ENCODE data around the gene SCN9A. TPM values are rescaled to one million over a fixed set of nuclear protein-coding genes. Genes with fewer than 3 reads are reported as not detected.
A peak's percentile ranks its signal among the peaks of the same experiment; 100 is the strongest.

The SCN9A gene
- polyA plus RNA-seq, 1 donor: 7.3 TPM

GRCh38 chr2:166406374-166406773 lies 30.6 kb upstream of the SCN9A start:
- no peak overlapping the region for H3K27ac ChIP-seq (ENCODE audit: low read length)
- no peaks in the 10 kb centered on the region for H3K9me3 ChIP-seq (ENCODE audit: control insufficient read depth, low read depth, low read length)
- no peaks in the 10 kb centered on the region for H3K4me1 ChIP-seq (ENCODE audit: control insufficient read depth, insufficient read depth, low read length)
- no peaks in the 10 kb centered on the region for H3K27me3 ChIP-seq (ENCODE audit: control insufficient read depth, insufficient read depth, low read length)
- H3K4me3 ChIP-seq (ENCODE audit: low read length): no peak overlapping the region
- H3K36me3 ChIP-seq (ENCODE audit: control insufficient read depth, insufficient read depth, low read length): no peaks in the 10 kb centered on the region
- WGBS (ENCODE audit: insufficient coverage, low lambda C conversion rate): no CpG with 5 or more reads among the region's 3 CpGs
- DNase-seq: no peak

- Histone ChIP-seq H3K4me3 (ENCODE audit: low read length) (no peak overlapping the region), H3K4me1 (ENCODE audit: control insufficient read depth, insufficient read depth, low read length) (no peaks in the 10 kb centered on the region), H3K36me3 (ENCODE audit: control insufficient read depth, insufficient read depth, low read length) (no peaks in the 10 kb centered on the region), H3K27me3 (ENCODE audit: control insufficient read depth, insufficient read depth, low read length) (no peaks in the 10 kb centered on the region), H3K27ac (ENCODE audit: low read length) (no peak overlapping the region), H3K9me3 (ENCODE audit: control insufficient read depth, low read depth, low read length) (no peaks in the 10 kb centered on the region)
- WGBS (ENCODE audit: insufficient coverage, low lambda C conversion rate): no CpG with 5 or more reads among the region's 6 CpGs
- no peak for DNase-seq
Measured at GRCh38 chr2:166405569-166405926, 29.8 kb upstream of the SCN9A start.

- no peak for DNase-seq
- no peak overlapping the region for H3K27ac ChIP-seq (ENCODE audit: low read length)
- H3K4me3 ChIP-seq (ENCODE audit: low read length): no peak overlapping the region
- H3K36me3 ChIP-seq (ENCODE audit: control insufficient read depth, insufficient read depth, low read length): no peaks in the 10 kb centered on the region
- WGBS (ENCODE audit: insufficient coverage, low lambda C conversion rate): 83% methylated on average over 2 of the region's 2 CpGs
- H3K4me1 ChIP-seq (ENCODE audit: control insufficient read depth, insufficient read depth, low read length): no peaks in the 10 kb centered on the region
- H3K9me3 ChIP-seq (ENCODE audit: control insufficient read depth, low read depth, low read length): no peaks in the 10 kb centered on the region
- no peaks in the 10 kb centered on the region for H3K27me3 ChIP-seq (ENCODE audit: control insufficient read depth, insufficient read depth, low read length)
Measured at GRCh38 chr2:166404831-166405568, 29.3 kb upstream of the SCN9A start.

GRCh38 chr2:166394245-166394644 lies 18.5 kb upstream of the SCN9A start:
- Histone ChIP-seq H3K4me1 (ENCODE audit: control insufficient read depth, insufficient read depth, low read length) (no peaks in the 10 kb centered on the region), H3K27ac (ENCODE audit: low read length) (no peak overlapping the region), H3K9me3 (ENCODE audit: control insufficient read depth, low read depth, low read length) (no peaks in the 10 kb centered on the region), H3K4me3 (ENCODE audit: low read length) (no peak overlapping the region), H3K36me3 (ENCODE audit: control insufficient read depth, insufficient read depth, low read length) (no peaks in the 10 kb centered on the region), H3K27me3 (ENCODE audit: control insufficient read depth, insufficient read depth, low read length) (no peaks in the 10 kb centered on the region)
- DNase-seq: no peak
- WGBS (ENCODE audit: insufficient coverage, low lambda C conversion rate): no CpG with 5 or more reads among the region's 1 CpG

GRCh38 chr2:166393008-166393407 lies 17.3 kb upstream of the SCN9A start:
- Histone ChIP-seq H3K27ac (ENCODE audit: low read length) (no peak overlapping the region), H3K9me3 (ENCODE audit: control insufficient read depth, low read depth, low read length) (no peaks in the 10 kb centered on the region), H3K4me3 (ENCODE audit: low read length) (no peak overlapping the region), H3K27me3 (ENCODE audit: control insufficient read depth, insufficient read depth, low read length) (no peaks in the 10 kb centered on the region), H3K36me3 (ENCODE audit: control insufficient read depth, insufficient read depth, low read length) (no peaks in the 10 kb centered on the region), H3K4me1 (ENCODE audit: control insufficient read depth, insufficient read depth, low read length) (no peaks in the 10 kb centered on the region)
- no peak for DNase-seq
- 86% methylated on average over 3 of the region's 3 CpGs for WGBS (ENCODE audit: insufficient coverage, low lambda C conversion rate)

GRCh38 chr2:166388481-166389070 lies 12.8 kb upstream of the SCN9A start:
- H3K9me3 ChIP-seq (ENCODE audit: control insufficient read depth, low read depth, low read length): no peaks in the 10 kb centered on the region
- WGBS (ENCODE audit: insufficient coverage, low lambda C conversion rate): 67% methylated on average over 1 of the region's 3 CpGs
- DNase-seq: peak in 1 of 2 donors; percentile 2

GRCh38 chr2:166385313-166385712 lies 9.6 kb upstream of the SCN9A start:
- no peak overlapping the region for H3K4me3 ChIP-seq (ENCODE audit: low read length)
- H3K27ac ChIP-seq (ENCODE audit: low read length): no peak overlapping the region
- WGBS (ENCODE audit: insufficient coverage, low lambda C conversion rate): no CpG with 5 or more reads among the region's 1 CpG
- DNase-seq: no peak
- H3K4me1 ChIP-seq (ENCODE audit: control insufficient read depth, insufficient read depth, low read length): no peaks in the 10 kb centered on the region
- no peaks in the 10 kb centered on the region for H3K9me3 ChIP-seq (ENCODE audit: control insufficient read depth, low read depth, low read length)
- peaks cover 5% of the 10 kb centered on the region for H3K27me3 ChIP-seq (ENCODE audit: control insufficient read depth, insufficient read depth, low read length)
- H3K36me3 ChIP-seq (ENCODE audit: control insufficient read depth, insufficient read depth, low read length): no peaks in the 10 kb centered on the region

More at GRCh38 chr2:166388481-166389070, 12.8 kb upstream of the SCN9A start:
- Histone ChIP-seq H3K4me1 (ENCODE audit: control insufficient read depth, insufficient read depth, low read length) (no peaks in the 10 kb centered on the region), H3K27ac (ENCODE audit: low read length) (no peak overlapping the region), H3K4me3 (ENCODE audit: low read length) (no peak overlapping the region), H3K27me3 (ENCODE audit: control insufficient read depth, insufficient read depth, low read length) (peaks cover 2% of the 10 kb centered on the region), H3K36me3 (ENCODE audit: control insufficient read depth, insufficient read depth, low read length) (no peaks in the 10 kb centered on the region)

- DNase-seq: no peak
- Histone ChIP-seq H3K4me3 (ENCODE audit: low read length) (no peak overlapping the region), H3K27me3 (ENCODE audit: control insufficient read depth, insufficient read depth, low read length) (peaks cover 5% of the 10 kb centered on the region), H3K36me3 (ENCODE audit: control insufficient read depth, insufficient read depth, low read length) (no peaks in the 10 kb centered on the region), H3K9me3 (ENCODE audit: control insufficient read depth, low read depth, low read length) (no peaks in the 10 kb centered on the region), H3K27ac (ENCODE audit: low read length) (no peak overlapping the region), H3K4me1 (ENCODE audit: control insufficient read depth, insufficient read depth, low read length) (no peaks in the 10 kb centered on the region)
- 42% methylated on average over 2 of the region's 8 CpGs for WGBS (ENCODE audit: insufficient coverage, low lambda C conversion rate)
Measured at GRCh38 chr2:166384774-166385173, 9.0 kb upstream of the SCN9A start.

- Histone ChIP-seq H3K9me3 (ENCODE audit: control insufficient read depth, low read depth, low read length) (no peaks in the 10 kb centered on the region), H3K27me3 (ENCODE audit: control insufficient read depth, insufficient read depth, low read length) (peaks cover 7% of the 10 kb centered on the region), H3K36me3 (ENCODE audit: control insufficient read depth, insufficient read depth, low read length) (no peaks in the 10 kb centered on the region), H3K4me1 (ENCODE audit: control insufficient read depth, insufficient read depth, low read length) (no peaks in the 10 kb centered on the region), H3K27ac (ENCODE audit: low read length) (no peak overlapping the region), H3K4me3 (ENCODE audit: low read length) (no peak overlapping the region)
- DNase-seq: no peak
- no CpG with 5 or more reads among the region's 3 CpGs for WGBS (ENCODE audit: insufficient coverage, low lambda C conversion rate)
Measured at GRCh38 chr2:166382448-166382847, 6.7 kb upstream of the SCN9A start.

- H3K27ac ChIP-seq (ENCODE audit: low read length): no peak overlapping the region
- H3K9me3 ChIP-seq (ENCODE audit: control insufficient read depth, low read depth, low read length): no peaks in the 10 kb centered on the region
- 50% methylated on average over 1 of the region's 1 CpG for WGBS (ENCODE audit: insufficient coverage, low lambda C conversion rate)
- no peak for DNase-seq
- H3K36me3 ChIP-seq (ENCODE audit: control insufficient read depth, insufficient read depth, low read length): no peaks in the 10 kb centered on the region
- no peaks in the 10 kb centered on the region for H3K4me1 ChIP-seq (ENCODE audit: control insufficient read depth, insufficient read depth, low read length)
- peaks cover 21% of the 10 kb centered on the region for H3K27me3 ChIP-seq (ENCODE audit: control insufficient read depth, insufficient read depth, low read length)
- no peak overlapping the region for H3K4me3 ChIP-seq (ENCODE audit: low read length)
Measured at GRCh38 chr2:166380615-166381014, 4.9 kb upstream of the SCN9A start.

GRCh38 chr2:166376873-166377272 lies 1.1 kb upstream of the SCN9A start:
- H3K9me3 ChIP-seq (ENCODE audit: control insufficient read depth, low read depth, low read length): no peaks in the 10 kb centered on the region
- H3K36me3 ChIP-seq (ENCODE audit: control insufficient read depth, insufficient read depth, low read length): no peaks in the 10 kb centered on the region
- WGBS (ENCODE audit: insufficient coverage, low lambda C conversion rate): no CpG with 5 or more reads among the region's 2 CpGs
- peak overlapping the region; percentile 60 for H3K27ac ChIP-seq (ENCODE audit: low read length)
- no peak for DNase-seq
- peaks cover 7% of the 10 kb centered on the region for H3K4me1 ChIP-seq (ENCODE audit: control insufficient read depth, insufficient read depth, low read length)
- H3K27me3 ChIP-seq (ENCODE audit: control insufficient read depth, insufficient read depth, low read length): peaks cover 29% of the 10 kb centered on the region
- H3K4me3 ChIP-seq (ENCODE audit: low read length): no peak overlapping the region
